Measurements from ENCODE around the gene AFAP1.

The AFAP1 gene

DNA sequence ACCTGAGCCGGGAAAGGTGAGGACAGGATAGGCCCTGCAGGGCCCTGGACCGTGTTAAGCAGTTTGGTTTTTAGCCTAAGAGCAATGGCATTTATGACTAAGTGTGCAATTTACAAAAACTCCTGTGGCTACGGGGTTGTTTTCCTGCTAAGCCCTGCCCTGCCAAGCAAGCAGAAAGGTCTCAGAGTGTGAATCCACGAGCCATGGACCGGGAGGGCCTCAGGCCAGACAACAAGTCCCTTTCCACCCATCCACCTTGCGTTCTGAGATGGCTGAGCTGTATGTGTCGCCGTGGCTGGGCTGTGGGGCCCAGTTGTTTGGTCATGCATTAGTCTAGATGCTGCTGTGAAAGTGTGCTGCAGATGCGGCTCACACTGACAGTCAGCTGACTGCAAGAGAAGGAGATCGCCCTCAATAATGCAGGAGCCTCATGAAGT, 33.9 kb upstream of the AFAP1 start:
- no peak for DNase-seq (ENCODE audit: extremely low spot score)

DNA sequence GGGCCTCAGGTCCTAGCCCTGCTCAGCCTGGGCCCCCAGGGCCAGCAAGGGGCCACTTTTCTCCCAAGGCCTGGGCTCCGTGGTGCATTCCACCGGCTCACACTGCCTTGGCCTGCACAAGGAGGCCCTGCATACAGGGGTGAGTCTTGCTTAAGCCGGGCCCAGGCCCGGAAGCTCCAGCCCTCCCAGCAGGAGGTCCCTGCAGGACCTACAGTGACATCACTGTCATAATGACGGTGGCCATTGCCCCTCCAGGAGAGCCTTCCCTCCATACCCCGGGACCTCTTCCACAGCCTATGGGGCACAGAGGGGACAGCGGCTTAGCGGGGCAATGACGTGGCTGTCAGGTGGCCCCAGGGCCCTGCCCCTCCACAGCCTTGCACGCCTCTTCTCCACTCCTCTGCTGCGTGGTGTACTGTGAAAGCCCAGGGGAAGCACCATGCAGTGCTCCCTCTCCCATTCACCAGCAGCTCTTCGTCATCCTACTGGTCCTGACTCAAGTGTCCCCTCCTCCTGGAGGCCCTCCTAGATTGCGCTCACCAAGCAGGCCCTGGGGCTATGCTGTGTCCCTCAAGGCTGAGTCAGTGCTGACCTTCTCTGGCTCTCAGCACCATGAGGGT, 32.3 kb upstream of the AFAP1 start:
- ChIA-PET CTCF (no interaction called here), POLR2A (no interaction called here)
- no peak for DNase-seq (ENCODE audit: extremely low spot score)
- TF ChIP-seq FOXK2 (IDR thresholded peaks at IDR 0.05) (no peak), BHLHE40 (IDR thresholded peaks at IDR 0.05; ENCODE audit: borderline replicate concordance) (no peak), ELF4 (IDR thresholded peaks at IDR 0.05) (no peak), FOXM1 (IDR thresholded peaks at IDR 0.05; ENCODE audit: borderline replicate concordance) (no peak), CTBP1 (IDR thresholded peaks at IDR 0.05; ENCODE audit: borderline replicate concordance) (no peak)

More for the DNA sequence above, 33.9 kb upstream of the AFAP1 start:
- TF ChIP-seq BHLHE40 (IDR thresholded peaks at IDR 0.05; ENCODE audit: borderline replicate concordance) (no peak), L3MBTL2 (conservative IDR thresholded peaks at IDR 0.05) (no peak), FOXK2 (IDR thresholded peaks at IDR 0.05) (no peak), ARNT (IDR thresholded peaks at IDR 0.05) (no peak), SP1 (IDR thresholded peaks at IDR 0.05) (no peak), CTBP1 (IDR thresholded peaks at IDR 0.05; ENCODE audit: borderline replicate concordance) (no peak)
- POLR2A ChIA-PET = no interaction called here
- CTCF ChIA-PET = no interaction called here

DNA sequence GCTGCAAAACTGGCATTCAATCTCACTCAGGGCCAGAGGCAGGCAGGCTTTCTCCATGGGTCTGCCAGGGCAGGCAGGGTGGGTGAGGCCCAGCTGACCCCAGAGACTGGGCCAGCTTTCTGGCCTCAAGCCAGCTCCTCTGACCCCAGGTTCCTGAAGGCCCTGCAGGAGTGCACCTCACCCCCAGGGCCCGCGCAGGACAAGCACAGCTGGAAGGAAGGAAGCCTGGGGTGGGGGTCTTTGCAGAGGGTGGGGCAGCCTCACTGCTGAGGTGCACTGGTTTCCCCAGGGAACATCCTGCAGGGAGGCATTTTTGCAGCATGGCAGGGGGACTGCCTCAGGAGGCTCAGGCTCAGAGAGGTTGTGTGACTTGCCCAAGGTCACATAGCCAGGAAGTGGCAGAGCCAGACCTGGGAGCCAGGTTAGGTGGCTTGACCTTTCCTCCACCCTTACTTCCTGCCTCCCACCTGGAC, 31.5 kb upstream of the AFAP1 start:
- DNase-seq (ENCODE audit: extremely low spot score) = no peak
- ChIA-PET POLR2A (interaction anchor here (0.6 kb wide), 1 partner anchor 58 kb away, joined by 3 read pairs; no protein-coding TSS in a partner anchor), CTCF (no interaction called here)
- no peak for TF ChIP-seq TARDBP (IDR thresholded peaks at IDR 0.05)
- no peak for TF ChIP-seq FOXK2 (IDR thresholded peaks at IDR 0.05)
- TF ChIP-seq ELF4 (IDR thresholded peaks at IDR 0.05) = no peak
- no peak for TF ChIP-seq SP1 (IDR thresholded peaks at IDR 0.05)
- TF ChIP-seq LEF1 (IDR thresholded peaks at IDR 0.05; ENCODE audit: borderline replicate concordance) = no peak
- no peak for TF ChIP-seq ZNF384 (IDR thresholded peaks at IDR 0.05)
- TF ChIP-seq, protein P1, sequence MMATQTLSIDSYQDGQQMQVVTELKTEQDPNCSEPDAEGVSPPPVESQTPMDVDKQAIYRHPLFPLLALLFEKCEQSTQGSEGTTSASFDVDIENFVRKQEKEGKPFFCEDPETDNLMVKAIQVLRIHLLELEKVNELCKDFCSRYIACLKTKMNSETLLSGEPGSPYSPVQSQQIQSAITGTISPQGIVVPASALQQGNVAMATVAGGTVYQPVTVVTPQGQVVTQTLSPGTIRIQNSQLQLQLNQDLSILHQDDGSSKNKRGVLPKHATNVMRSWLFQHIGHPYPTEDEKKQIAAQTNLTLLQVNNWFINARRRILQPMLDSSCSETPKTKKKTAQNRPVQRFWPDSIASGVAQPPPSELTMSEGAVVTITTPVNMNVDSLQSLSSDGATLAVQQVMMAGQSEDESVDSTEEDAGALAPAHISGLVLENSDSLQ (IDR thresholded peaks at IDR 0.05) = no peak
- no peak for TF ChIP-seq BHLHE40 (IDR thresholded peaks at IDR 0.05; ENCODE audit: borderline replicate concordance)
- TF ChIP-seq ARNT (IDR thresholded peaks at IDR 0.05) = no peak
- no peak for TF ChIP-seq SUZ12 (IDR thresholded peaks at IDR 0.05)
- TF ChIP-seq FOXA1 (IDR thresholded peaks at IDR 0.05) = no peak
- no peak for TF ChIP-seq L3MBTL2 (conservative IDR thresholded peaks at IDR 0.05)
- TF ChIP-seq FOXM1 (IDR thresholded peaks at IDR 0.05; ENCODE audit: borderline replicate concordance) = no peak
- no peak for TF ChIP-seq HDGF (IDR thresholded peaks at IDR 0.05; ENCODE audit: borderline replicate concordance)
- no peak for TF ChIP-seq CTBP1 (IDR thresholded peaks at IDR 0.05; ENCODE audit: borderline replicate concordance)

- DNase-seq (ENCODE audit: extremely low spot score) = no peak
- POLR2A ChIA-PET = interaction anchor here (0.6 kb wide), 1 partner anchor 58 kb away, joined by 3 read pairs; no protein-coding TSS in a partner anchor
- no peak for TF ChIP-seq ARNT (IDR thresholded peaks at IDR 0.05)
- no peak for TF ChIP-seq ELF4 (IDR thresholded peaks at IDR 0.05)
- no peak for TF ChIP-seq L3MBTL2 (conservative IDR thresholded peaks at IDR 0.05)
- TF ChIP-seq NFRKB (IDR thresholded peaks at IDR 0.05) = no peak
- no peak for TF ChIP-seq BHLHE40 (IDR thresholded peaks at IDR 0.05; ENCODE audit: borderline replicate concordance)
These were observed 30.8 kb upstream of the AFAP1 start for GRCh38 chr4:7970361-7970946.

DNA sequence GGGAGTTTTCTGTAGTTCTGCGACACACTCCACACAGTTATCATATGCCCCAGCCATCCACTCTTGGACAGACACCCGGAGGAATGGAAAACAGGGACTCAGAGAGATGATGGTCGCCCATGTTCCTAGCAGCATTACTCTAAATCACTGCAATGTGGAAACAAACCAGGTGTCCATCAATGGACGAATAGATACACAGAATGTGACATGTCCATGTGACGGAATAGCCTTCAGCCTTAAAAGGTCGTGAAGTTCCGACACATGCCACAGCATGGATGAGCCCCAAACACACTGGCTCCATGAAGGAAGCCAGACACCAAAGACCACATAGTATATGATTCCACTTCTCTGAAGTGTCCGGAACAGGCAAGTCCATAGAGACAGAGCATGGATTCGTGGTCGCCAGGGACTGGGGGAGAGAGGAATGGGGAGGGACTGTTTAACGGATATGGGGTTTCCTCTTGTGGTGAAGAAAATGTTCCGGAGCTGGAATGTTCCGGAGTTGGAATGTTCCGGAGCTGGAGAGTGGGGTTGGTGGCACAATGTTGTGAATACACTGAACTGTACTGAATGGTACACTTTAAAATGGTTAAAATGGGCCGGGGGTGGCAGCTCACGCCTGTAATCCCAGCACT, 28.7 kb upstream of the AFAP1 start:
- CTCF ChIA-PET = no interaction called here
- TF ChIP-seq ELF4 (IDR thresholded peaks at IDR 0.05) (no peak), L3MBTL2 (conservative IDR thresholded peaks at IDR 0.05) (no peak), ZNF384 (IDR thresholded peaks at IDR 0.05) (no peak), TARDBP (IDR thresholded peaks at IDR 0.05) (no peak), CTBP1 (IDR thresholded peaks at IDR 0.05; ENCODE audit: borderline replicate concordance) (no peak), HDGF (IDR thresholded peaks at IDR 0.05; ENCODE audit: borderline replicate concordance) (no peak), FOXA1 (IDR thresholded peaks at IDR 0.05) (no peak), BHLHE40 (IDR thresholded peaks at IDR 0.05; ENCODE audit: borderline replicate concordance) (no peak), LEF1 (IDR thresholded peaks at IDR 0.05; ENCODE audit: borderline replicate concordance) (no peak), NFRKB (IDR thresholded peaks at IDR 0.05) (no peak), SUZ12 (IDR thresholded peaks at IDR 0.05) (no peak), SP1 (IDR thresholded peaks at IDR 0.05) (no peak), ARNT (IDR thresholded peaks at IDR 0.05) (no peak), FOXK2 (IDR thresholded peaks at IDR 0.05) (no peak), FOXM1 (IDR thresholded peaks at IDR 0.05; ENCODE audit: borderline replicate concordance) (no peak)
- TF ChIP-seq, protein P1 (IDR thresholded peaks at IDR 0.05) = no peak
- DNase-seq (ENCODE audit: extremely low spot score) = no peak
- POLR2A ChIA-PET = interaction anchor here (1.5 kb wide), 1 partner anchor 29 kb away, joined by 4 read pairs; the partner anchor contains the start of gene AFAP1

More at GRCh38 chr4:7970361-7970946, 30.8 kb upstream of the AFAP1 start:
- CTCF ChIA-PET = interaction anchor here (0.6 kb wide), 1 partner anchor 45 kb away, joined by 3 read pairs; no protein-coding TSS in a partner anchor

- CTCF ChIA-PET = interaction anchor here (0.5 to 0.9 kb wide), 2 partner anchors 10 to 48 kb away, joined by 3 to 4 read pairs; no protein-coding TSS in a partner anchor
- no peak for DNase-seq (ENCODE audit: extremely low spot score)
- POLR2A ChIA-PET = interaction anchor here (1.5 kb wide), 1 partner anchor 28 kb away, joined by 4 read pairs; the partner anchor contains the start of gene AFAP1
- TF ChIP-seq CTBP1 (IDR thresholded peaks at IDR 0.05; ENCODE audit: borderline replicate concordance) (no peak), L3MBTL2 (conservative IDR thresholded peaks at IDR 0.05) (no peak), SP1 (IDR thresholded peaks at IDR 0.05) (no peak), FOXK2 (IDR thresholded peaks at IDR 0.05) (no peak), ELF4 (IDR thresholded peaks at IDR 0.05) (no peak), BHLHE40 (IDR thresholded peaks at IDR 0.05; ENCODE audit: borderline replicate concordance) (no peak), TARDBP (IDR thresholded peaks at IDR 0.05) (no peak), NFRKB (IDR thresholded peaks at IDR 0.05) (no peak)
- TF ChIP-seq, protein P1 (IDR thresholded peaks at IDR 0.05) = no peak
These were observed 28.0 kb upstream of the AFAP1 start for GRCh38 chr4:7967501-7968261.
